ENCODE data around the gene PSMD2.

GRCh38 chr3:184325715-184326369 is 26.8 kb downstream of the PSMD2 start:
- TF ChIP-seq CTCF (IDR thresholded peaks at IDR 0.05), result no peak
- TF ChIP-seq ZFX (IDR thresholded peaks at IDR 0.05; ENCODE audit: borderline replicate concordance), result no peak

All from 22Rv1 (cell line).